ENCODE results near the gene PDILT. TPM values are rescaled to one million over a fixed set of nuclear protein-coding genes. Genes with fewer than 3 reads are reported as not detected.

Gene PDILT
- total and polyA plus RNA-seq, 2 experiments from 2014 or later = not detected

DNA sequence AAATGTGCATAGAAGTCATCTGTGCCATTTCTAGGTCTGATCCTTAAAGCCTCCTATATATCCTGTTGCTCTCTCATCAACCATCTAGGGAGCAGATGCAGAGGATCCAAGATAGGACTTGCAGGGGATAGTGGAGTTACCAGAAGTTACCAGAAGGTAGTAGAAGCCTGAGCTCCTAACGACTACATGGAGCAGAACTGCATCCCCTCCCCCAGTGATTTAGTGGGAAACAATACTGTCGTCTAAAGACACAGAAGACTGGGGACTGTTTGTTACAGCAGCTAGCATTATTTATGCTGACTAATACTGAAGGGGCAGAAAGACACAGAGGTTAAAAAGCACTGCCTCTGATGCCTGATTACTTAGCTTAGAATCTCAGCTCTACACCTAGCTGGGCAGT is 93.0 kb downstream of the PDILT start (continued):
- TF ChIP-seq, protein P1, sequence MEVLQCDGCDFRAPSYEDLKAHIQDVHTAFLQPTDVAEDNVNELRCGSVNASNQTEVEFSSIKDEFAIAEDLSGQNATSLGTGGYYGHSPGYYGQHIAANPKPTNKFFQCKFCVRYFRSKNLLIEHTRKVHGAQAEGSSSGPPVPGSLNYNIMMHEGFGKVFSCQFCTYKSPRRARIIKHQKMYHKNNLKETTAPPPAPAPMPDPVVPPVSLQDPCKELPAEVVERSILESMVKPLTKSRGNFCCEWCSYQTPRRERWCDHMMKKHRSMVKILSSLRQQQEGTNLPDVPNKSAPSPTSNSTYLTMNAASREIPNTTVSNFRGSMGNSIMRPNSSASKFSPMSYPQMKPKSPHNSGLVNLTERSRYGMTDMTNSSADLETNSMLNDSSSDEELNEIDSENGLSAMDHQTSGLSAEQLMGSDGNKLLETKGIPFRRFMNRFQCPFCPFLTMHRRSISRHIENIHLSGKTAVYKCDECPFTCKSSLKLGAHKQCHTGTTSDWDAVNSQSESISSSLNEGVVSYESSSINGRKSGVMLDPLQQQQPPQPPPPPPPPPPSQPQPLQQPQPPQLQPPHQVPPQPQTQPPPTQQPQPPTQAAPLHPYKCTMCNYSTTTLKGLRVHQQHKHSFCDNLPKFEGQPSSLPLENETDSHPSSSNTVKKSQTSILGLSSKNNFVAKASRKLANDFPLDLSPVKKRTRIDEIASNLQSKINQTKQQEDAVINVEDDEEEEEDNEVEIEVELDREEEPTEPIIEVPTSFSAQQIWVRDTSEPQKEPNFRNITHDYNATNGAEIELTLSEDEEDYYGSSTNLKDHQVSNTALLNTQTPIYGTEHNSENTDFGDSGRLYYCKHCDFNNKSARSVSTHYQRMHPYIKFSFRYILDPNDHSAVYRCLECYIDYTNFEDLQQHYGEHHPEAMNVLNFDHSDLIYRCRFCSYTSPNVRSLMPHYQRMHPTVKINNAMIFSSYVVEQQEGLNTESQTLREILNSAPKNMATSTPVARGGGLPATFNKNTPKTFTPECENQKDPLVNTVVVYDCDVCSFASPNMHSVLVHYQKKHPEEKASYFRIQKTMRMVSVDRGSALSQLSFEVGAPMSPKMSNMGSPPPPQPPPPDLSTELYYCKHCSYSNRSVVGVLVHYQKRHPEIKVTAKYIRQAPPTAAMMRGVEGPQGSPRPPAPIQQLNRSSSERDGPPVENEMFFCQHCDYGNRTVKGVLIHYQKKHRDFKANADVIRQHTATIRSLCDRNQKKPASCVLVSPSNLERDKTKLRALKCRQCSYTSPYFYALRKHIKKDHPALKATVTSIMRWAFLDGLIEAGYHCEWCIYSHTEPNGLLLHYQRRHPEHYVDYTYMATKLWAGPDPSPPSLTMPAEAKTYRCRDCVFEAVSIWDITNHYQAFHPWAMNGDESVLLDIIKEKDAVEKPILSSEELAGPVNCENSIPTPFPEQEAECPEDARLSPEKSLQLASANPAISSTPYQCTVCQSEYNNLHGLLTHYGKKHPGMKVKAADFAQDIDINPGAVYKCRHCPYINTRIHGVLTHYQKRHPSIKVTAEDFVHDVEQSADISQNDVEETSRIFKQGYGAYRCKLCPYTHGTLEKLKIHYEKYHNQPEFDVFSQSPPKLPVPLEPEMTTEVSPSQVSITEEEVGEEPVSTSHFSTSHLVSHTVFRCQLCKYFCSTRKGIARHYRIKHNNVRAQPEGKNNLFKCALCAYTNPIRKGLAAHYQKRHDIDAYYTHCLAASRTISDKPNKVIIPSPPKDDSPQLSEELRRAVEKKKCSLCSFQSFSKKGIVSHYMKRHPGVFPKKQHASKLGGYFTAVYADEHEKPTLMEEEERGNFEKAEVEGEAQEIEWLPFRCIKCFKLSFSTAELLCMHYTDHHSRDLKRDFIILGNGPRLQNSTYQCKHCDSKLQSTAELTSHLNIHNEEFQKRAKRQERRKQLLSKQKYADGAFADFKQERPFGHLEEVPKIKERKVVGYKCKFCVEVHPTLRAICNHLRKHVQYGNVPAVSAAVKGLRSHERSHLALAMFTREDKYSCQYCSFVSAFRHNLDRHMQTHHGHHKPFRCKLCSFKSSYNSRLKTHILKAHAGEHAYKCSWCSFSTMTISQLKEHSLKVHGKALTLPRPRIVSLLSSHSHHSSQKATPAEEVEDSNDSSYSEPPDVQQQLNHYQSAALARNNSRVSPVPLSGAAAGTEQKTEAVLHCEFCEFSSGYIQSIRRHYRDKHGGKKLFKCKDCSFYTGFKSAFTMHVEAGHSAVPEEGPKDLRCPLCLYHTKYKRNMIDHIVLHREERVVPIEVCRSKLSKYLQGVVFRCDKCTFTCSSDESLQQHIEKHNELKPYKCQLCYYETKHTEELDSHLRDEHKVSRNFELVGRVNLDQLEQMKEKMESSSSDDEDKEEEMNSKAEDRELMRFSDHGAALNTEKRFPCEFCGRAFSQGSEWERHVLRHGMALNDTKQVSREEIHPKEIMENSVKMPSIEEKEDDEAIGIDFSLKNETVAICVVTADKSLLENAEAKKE (CRISPR knock-in tag; IDR thresholded peaks at IDR 0.05) = no peak
- no peak for TF ChIP-seq CREB1 (CRISPR knock-in tag; IDR thresholded peaks at IDR 0.05; ENCODE audit: low read depth)

DNA sequence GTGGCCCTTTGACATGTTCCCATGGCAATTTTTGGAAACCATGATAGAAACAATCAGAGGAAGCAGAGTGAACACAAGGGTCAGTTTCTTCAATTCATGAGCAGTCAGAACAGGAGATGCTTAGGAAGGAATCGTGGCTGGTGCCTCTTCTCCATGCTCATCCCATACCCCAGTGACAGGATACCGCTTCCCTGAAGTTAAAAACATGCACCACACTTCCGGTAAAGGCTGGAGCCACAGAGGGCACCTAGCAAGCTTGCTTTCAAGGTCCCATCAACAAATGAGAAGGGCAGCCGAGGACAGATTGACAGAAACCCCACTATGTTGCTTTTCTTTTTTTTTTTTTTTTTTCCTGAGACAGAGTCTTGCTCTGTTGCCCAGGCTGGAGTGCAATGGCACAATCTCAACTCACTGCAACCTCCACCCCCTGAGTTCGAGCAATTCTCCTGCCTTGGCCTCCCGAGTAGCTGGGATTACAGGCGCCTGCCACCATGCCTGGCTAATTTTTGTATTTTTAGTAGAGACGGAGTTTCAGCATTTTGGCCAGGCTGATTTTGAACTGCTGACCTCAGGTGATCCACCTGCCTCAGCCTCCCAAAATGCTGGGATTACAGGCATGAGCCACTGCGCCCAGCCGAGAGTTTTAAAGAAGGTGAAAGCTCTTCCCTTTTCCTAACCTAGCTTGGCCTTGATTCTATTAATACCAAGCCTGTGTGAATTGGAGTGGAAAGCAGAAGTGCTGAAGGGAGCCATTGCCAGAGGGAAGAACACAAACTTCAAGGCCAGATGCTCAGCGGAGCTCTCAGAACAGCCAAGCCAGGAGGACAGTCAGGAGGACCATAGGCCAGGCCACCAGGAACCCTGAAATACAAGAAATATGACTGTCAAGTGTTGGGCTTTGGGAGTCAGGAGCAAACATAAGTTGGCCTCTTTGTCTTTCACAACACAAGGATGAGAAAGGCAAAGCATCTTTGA is 93.8 kb downstream of the PDILT start:
- Histone ChIP-seq H3F3A (replicated peaks; ENCODE audit: low read depth) (no peaks in the 10 kb centered on the region), H3K27ac (ENCODE audit: low read depth) (no peak overlapping the region), H3K27me3 (ENCODE audit: insufficient read depth) (no peaks in the 10 kb centered on the region), H3K79me2 (replicated peaks; ENCODE audit: insufficient read depth) (no peaks in the 10 kb centered on the region), H2AFZ (no peak overlapping the region), H3K36me3 (ENCODE audit: insufficient read depth) (no peaks in the 10 kb centered on the region), H3K4me3 (no peak overlapping the region), H3K4me2 (no peak overlapping the region), H3K9me2 (ENCODE audit: insufficient read depth) (peaks cover 6% of the 10 kb centered on the region), H3K4me1 (ENCODE audit: insufficient read depth) (no peaks in the 10 kb centered on the region), H4K20me1 (replicated peaks; ENCODE audit: insufficient read depth) (no peaks in the 10 kb centered on the region)
- Mint-ChIP-seq H3K36me3 (ENCODE audit: low read depth) (no peaks in the 10 kb centered on the region), H3K9me3 (no peaks in the 10 kb centered on the region), H3K4me3 (no peak overlapping the region), H3K27me3 (ENCODE audit: insufficient read depth, low read depth, poor library complexity) (peaks cover 2% of the 10 kb centered on the region), H3K27ac (no peak overlapping the region), H3K4me1 (no peaks in the 10 kb centered on the region)
- DNase-seq (ENCODE audit: low spot score) = no peak
- no peak for ATAC-seq
- TF ChIP-seq JUNB (IDR thresholded peaks at IDR 0.05; ENCODE audit: unreplicated experiment) (no peak), NANOG (IDR thresholded peaks at IDR 0.05; ENCODE audit: borderline replicate concordance) (no peak), CREB1 (CRISPR knock-in tag; IDR thresholded peaks at IDR 0.05; ENCODE audit: low read depth) (no peak), ZNF114 (CRISPR knock-in tag; IDR thresholded peaks at IDR 0.05) (no peak), STAT1 (IDR thresholded peaks at IDR 0.05; ENCODE audit: unreplicated experiment) (no peak), EZH2 (IDR thresholded peaks at IDR 0.05; ENCODE audit: low read depth, unreplicated experiment) (no peak), POLR2AphosphoS5 (IDR thresholded peaks at IDR 0.05; ENCODE audit: low read depth) (no peak), REST (IDR thresholded peaks at IDR 0.05; ENCODE audit: unreplicated experiment) (no peak)
- TF ChIP-seq, protein P2, sequence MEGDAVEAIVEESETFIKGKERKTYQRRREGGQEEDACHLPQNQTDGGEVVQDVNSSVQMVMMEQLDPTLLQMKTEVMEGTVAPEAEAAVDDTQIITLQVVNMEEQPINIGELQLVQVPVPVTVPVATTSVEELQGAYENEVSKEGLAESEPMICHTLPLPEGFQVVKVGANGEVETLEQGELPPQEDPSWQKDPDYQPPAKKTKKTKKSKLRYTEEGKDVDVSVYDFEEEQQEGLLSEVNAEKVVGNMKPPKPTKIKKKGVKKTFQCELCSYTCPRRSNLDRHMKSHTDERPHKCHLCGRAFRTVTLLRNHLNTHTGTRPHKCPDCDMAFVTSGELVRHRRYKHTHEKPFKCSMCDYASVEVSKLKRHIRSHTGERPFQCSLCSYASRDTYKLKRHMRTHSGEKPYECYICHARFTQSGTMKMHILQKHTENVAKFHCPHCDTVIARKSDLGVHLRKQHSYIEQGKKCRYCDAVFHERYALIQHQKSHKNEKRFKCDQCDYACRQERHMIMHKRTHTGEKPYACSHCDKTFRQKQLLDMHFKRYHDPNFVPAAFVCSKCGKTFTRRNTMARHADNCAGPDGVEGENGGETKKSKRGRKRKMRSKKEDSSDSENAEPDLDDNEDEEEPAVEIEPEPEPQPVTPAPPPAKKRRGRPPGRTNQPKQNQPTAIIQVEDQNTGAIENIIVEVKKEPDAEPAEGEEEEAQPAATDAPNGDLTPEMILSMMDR (conservative IDR thresholded peaks at IDR 0.05; ENCODE audit: low read depth in 2 of 2) = no peak
- TF ChIP-seq, protein P3, sequence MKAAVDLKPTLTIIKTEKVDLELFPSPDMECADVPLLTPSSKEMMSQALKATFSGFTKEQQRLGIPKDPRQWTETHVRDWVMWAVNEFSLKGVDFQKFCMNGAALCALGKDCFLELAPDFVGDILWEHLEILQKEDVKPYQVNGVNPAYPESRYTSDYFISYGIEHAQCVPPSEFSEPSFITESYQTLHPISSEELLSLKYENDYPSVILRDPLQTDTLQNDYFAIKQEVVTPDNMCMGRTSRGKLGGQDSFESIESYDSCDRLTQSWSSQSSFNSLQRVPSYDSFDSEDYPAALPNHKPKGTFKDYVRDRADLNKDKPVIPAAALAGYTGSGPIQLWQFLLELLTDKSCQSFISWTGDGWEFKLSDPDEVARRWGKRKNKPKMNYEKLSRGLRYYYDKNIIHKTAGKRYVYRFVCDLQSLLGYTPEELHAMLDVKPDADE (IDR thresholded peaks at IDR 0.05) = no peak
